MM.1S (cell line): ENCODE measurements around the gene RHBG.

Source experiments
- DNase-seq: peaks from one replicate; pipeline ENCODE4 v3.0.0-alpha.2; 2015
- H2AFZ ChIP-seq: fragments of 300-600 bp; sonication (generic); 2 replicates; pipeline ENCODE4 v1.6.0; 2016; ENCODE audit warnings: antibody characterized with exemption, low read length
- H3F3A ChIP-seq: fragments of 300-600 bp; sonication (generic); 2 replicates; pipeline ENCODE4 v1.6.1; 2016; ENCODE audit warnings: mild to moderate bottlenecking, antibody characterized with exemption, low read length, moderate library complexity, mixed read lengths; ENCODE audit not compliant: insufficient read depth
- H3K27ac ChIP-seq: fragments of 300-600 bp; sonication (generic); 2 replicates; pipeline ENCODE4 v1.5.1; 2016; ENCODE audit warnings: mild to moderate bottlenecking, low read length
- H3K27me3 ChIP-seq: fragments of 300-600 bp; sonication (generic); replicated peaks from 2 replicates; pipeline ENCODE4 v1.6.0; 2016; ENCODE audit warnings: low read length; ENCODE audit not compliant: insufficient read depth
- H3K36me3 ChIP-seq: fragments of 300-600 bp; sonication (generic); replicated peaks from 2 replicates; pipeline ENCODE4 v1.6.1; 2016; ENCODE audit warnings: mild to moderate bottlenecking, low read length, mixed read lengths; ENCODE audit not compliant: insufficient read depth
- H3K4me1 ChIP-seq: fragments of 300-600 bp; sonication (generic); 2 replicates; pipeline ENCODE4 v1.6.1; 2016; ENCODE audit warnings: low read length, mixed read lengths
- H3K4me2 ChIP-seq: fragments of 300-600 bp; sonication (generic); 2 replicates; pipeline ENCODE4 v1.6.0; 2016; ENCODE audit warnings: low read depth, low read length
- H3K4me3 ChIP-seq: fragments of 300-600 bp; sonication (generic); 2 replicates; pipeline ENCODE4 v1.5.1; 2016; ENCODE audit warnings: low read length, mixed read lengths
- H3K79me2 ChIP-seq: fragments of 300-600 bp; sonication (generic); 2 replicates; pipeline ENCODE4 v1.6.1; 2016; ENCODE audit warnings: mixed run types, low read length, mixed read lengths
- H3K9ac ChIP-seq: fragments of 300-600 bp; sonication (generic); 2 replicates; pipeline ENCODE4 v1.6.1; 2016; ENCODE audit warnings: low read length, mixed read lengths
- H3K9me2 ChIP-seq: fragments of 300-600 bp; sonication (generic); replicated peaks from 2 replicates; pipeline ENCODE4 v1.6.1; 2016; ENCODE audit warnings: mild to moderate bottlenecking, low read length, mixed read lengths; ENCODE audit not compliant: insufficient read depth
- H3K9me3 ChIP-seq: fragments of 300-600 bp; sonication (generic); replicated peaks from 2 replicates; pipeline ENCODE4 v1.6.1; 2016; ENCODE audit warnings: mild to moderate bottlenecking, low read length, mixed read lengths; ENCODE audit not compliant: insufficient read depth
- H4K20me1 ChIP-seq: fragments of 300-600 bp; sonication (generic); 2 replicates; pipeline ENCODE4 v1.6.1; 2016; ENCODE audit warnings: mild to moderate bottlenecking, low read length, moderate library complexity, mixed read lengths; ENCODE audit not compliant: insufficient read depth
- CTCF ChIP-seq: fragments of 300-600 bp; sonication (generic); IDR thresholded peaks from 2 replicates; pipeline ENCODE4 v1.5.1; 2016; ENCODE audit warnings: antibody characterized with exemption, low read length, mixed read lengths
- EZH2 ChIP-seq: fragments of 300-600 bp; sonication (generic); optimal IDR thresholded peaks from 2 replicates; pipeline ENCODE3; 2017; ENCODE audit warnings: low read depth, mild to moderate bottlenecking, antibody characterized with exemption, low read length, mixed read lengths
- EZH2phosphoT487 ChIP-seq: fragments of 300-600 bp; sonication (generic); IDR thresholded peaks from 2 replicates; pipeline ENCODE4 v1.6.1; 2018; ENCODE audit warnings: antibody characterized with exemption, low read length

Gene RHBG

GRCh38 chr1:156418416-156419070, 49.5 kb downstream of the RHBG start:
- Histone ChIP-seq H3K9me3 (no peaks in the 10 kb centered on the region), H3K27ac (no peak overlapping the region), H3K79me2 (no peaks in the 10 kb centered on the region), H3K9me2 (no peaks in the 10 kb centered on the region), H3K4me3 (no peak overlapping the region), H3K9ac (no peak overlapping the region), H3K36me3 (no peaks in the 10 kb centered on the region), H3K4me2 (no peak overlapping the region), H3K27me3 (peaks cover 69% of the 10 kb centered on the region), H2AFZ (no peak overlapping the region), H3F3A (peaks cover 13% of the 10 kb centered on the region; the same call in 1 of the 2 replicates), H4K20me1 (no peaks in the 10 kb centered on the region), H3K4me1 (0 out of 2 replicates have a peak, but pooled peaks cover 4% of the 10 kb centered on the region)
- TF ChIP-seq EZH2 (no peak), CTCF (no peak), EZH2phosphoT487 (no peak)
- no peak for DNase-seq

GRCh38 chr1:156419854-156420204, 50.8 kb downstream of the RHBG start:
- 0 out of 2 replicates have a peak, but pooled peaks cover 4% of the 10 kb centered on the region for H3K4me1 ChIP-seq
- no peaks in the 10 kb centered on the region for H3K9me3 ChIP-seq
- H3K4me3 ChIP-seq, result peak overlapping the region; percentile 63
- peak overlapping the region; percentile 96 for H3K4me2 ChIP-seq
- H2AFZ ChIP-seq, result peak overlapping the region; percentile 70
- peak overlapping the region; percentile 39; the same call in 1 of the 2 replicates for H3K27ac ChIP-seq
- H3K79me2 ChIP-seq, result no peaks in the 10 kb centered on the region
- H3K36me3 ChIP-seq, result no peaks in the 10 kb centered on the region
- TF ChIP-seq CTCF (peak; percentile 60), EZH2phosphoT487 (no peak), EZH2 (no peak)
- no peak for DNase-seq
- H3K27me3 ChIP-seq, result peaks cover 72% of the 10 kb centered on the region
- no peaks in the 10 kb centered on the region for H4K20me1 ChIP-seq
- peaks cover 13% of the 10 kb centered on the region; the same call in 1 of the 2 replicates for H3F3A ChIP-seq
- no peaks in the 10 kb centered on the region for H3K9me2 ChIP-seq
- H3K9ac ChIP-seq, result peak overlapping the region; percentile 44; the same call in 1 of the 2 replicates

GRCh38 chr1:156420205-156421061, 51.4 kb downstream of the RHBG start:
- no peaks in the 10 kb centered on the region for H3K9me2 ChIP-seq
- H3K9ac ChIP-seq, result peak overlapping the region; percentile 44
- H3K4me1 ChIP-seq, result 0 out of 2 replicates have a peak, but pooled peaks cover 4% of the 10 kb centered on the region
- H3K27me3 ChIP-seq, result peaks cover 75% of the 10 kb centered on the region
- H3K27ac ChIP-seq, result peak overlapping the region; percentile 39; the same call in 1 of the 2 replicates
- H3K4me3 ChIP-seq, result peak overlapping the region; percentile 63
- TF ChIP-seq CTCF (no peak), EZH2 (no peak), EZH2phosphoT487 (no peak)
- H3K79me2 ChIP-seq, result no peaks in the 10 kb centered on the region
- no peaks in the 10 kb centered on the region for H3K36me3 ChIP-seq
- peak; percentile 79 for DNase-seq
- H2AFZ ChIP-seq, result peak overlapping the region; percentile 70
- peak overlapping the region; percentile 96 for H3K4me2 ChIP-seq
- H4K20me1 ChIP-seq, result no peaks in the 10 kb centered on the region
- peaks cover 13% of the 10 kb centered on the region; the same call in 1 of the 2 replicates for H3F3A ChIP-seq
- no peaks in the 10 kb centered on the region for H3K9me3 ChIP-seq
